Brain microvascular endothelial cell (primary cell): ENCODE results near the gene ADAMTSL5.
A peak's percentile ranks its signal among the peaks of the same experiment; 100 is the strongest.
"Not testable (repeated sequence)": the region's sequence is repeated elsewhere in the genome, so short reads cannot be mapped to it uniquely, and the experiment has no call there.

Experiments
- DNase-seq: peaks from one replicate; pipeline ENCODE4 v3.0.0-alpha.2; 2020
- H3K27ac ChIP-seq: fragments of 250-450 bp; sonication (Bioruptor Pico); 2 replicates; pipeline ENCODE4 v1.5.1; 2020; ENCODE audit warnings: mild to moderate bottlenecking, moderate library complexity
- H3K27me3 ChIP-seq: fragments of 250-450 bp; sonication (Bioruptor Pico); replicated peaks from 2 replicates; pipeline ENCODE4 v1.5.1; 2020; ENCODE audit warnings: mild to moderate bottlenecking
- H3K36me3 ChIP-seq: fragments of 250-450 bp; sonication (Bioruptor Pico); replicated peaks from 2 replicates; pipeline ENCODE4 v1.5.1; 2020; ENCODE audit warnings: mild to moderate bottlenecking
- H3K4me3 ChIP-seq: 2 replicates; pipeline ENCODE4 v1.5.1; 2011; ENCODE audit warnings: low read depth, mild to moderate bottlenecking, control low read depth, low read length, moderate library complexity
- CTCF ChIP-seq: IDR thresholded peaks from 2 replicates; pipeline ENCODE4 v1.5.1; 2011; ENCODE audit warnings: low read depth, mild to moderate bottlenecking, moderate library complexity, low read length, control low read depth, inconsistent platforms; ENCODE audit errors: missing control alignments
- in situ Hi-C: cut with HindIII; loops from 2 replicates; pipeline ENCODE4 v1.10.0; 2017; ENCODE audit warnings: low sequenced_read_pairs, low pct_ligation_motif_present

ADAMTSL5 gene

GRCh38 chr19:1481224-1481892, 31.5 kb downstream of the ADAMTSL5 start:
- in situ Hi-C loops = no loop called here
- no peak for DNase-seq
- Histone ChIP-seq H3K27ac (no peak overlapping the region), H3K36me3 (no peaks in the 10 kb centered on the region), H3K27me3 (no peaks in the 10 kb centered on the region), H3K4me3 (no peak overlapping the region)
- TF ChIP-seq CTCF = no peak

- peak within 1 kb of the TSS; percentile 78 for H3K4me3 ChIP-seq
- in situ Hi-C loops = no loop called here
- peak; percentile 87 for DNase-seq
- H3K36me3 ChIP-seq = no peaks in the 10 kb centered on the region
- peak within 1 kb of the TSS; percentile 3 for H3K27ac ChIP-seq
- TF ChIP-seq CTCF = no peak
- H3K27me3 ChIP-seq = no peaks in the 10 kb centered on the region
Measured at GRCh38 chr19:1478934-1479707, 33.7 kb downstream of the ADAMTSL5 start, which contains the start of gene C19orf25. Gene C19orf25 (minus strand): TSS chr19:1479215. CDS start chr19:1478903, 312 bp downstream.

GRCh38 chr19:1477056-1477455, 35.8 kb downstream of the ADAMTSL5 start:
- H3K4me3 ChIP-seq, H3K36me3 ChIP-seq, H3K27me3 ChIP-seq, H3K27ac ChIP-seq, DNase-seq, in situ Hi-C loops: not testable (repeated sequence)

GRCh38 chr19:1475751-1476437, 36.9 kb downstream of the ADAMTSL5 start:
- no peak overlapping the region for H3K27ac ChIP-seq

DNA sequence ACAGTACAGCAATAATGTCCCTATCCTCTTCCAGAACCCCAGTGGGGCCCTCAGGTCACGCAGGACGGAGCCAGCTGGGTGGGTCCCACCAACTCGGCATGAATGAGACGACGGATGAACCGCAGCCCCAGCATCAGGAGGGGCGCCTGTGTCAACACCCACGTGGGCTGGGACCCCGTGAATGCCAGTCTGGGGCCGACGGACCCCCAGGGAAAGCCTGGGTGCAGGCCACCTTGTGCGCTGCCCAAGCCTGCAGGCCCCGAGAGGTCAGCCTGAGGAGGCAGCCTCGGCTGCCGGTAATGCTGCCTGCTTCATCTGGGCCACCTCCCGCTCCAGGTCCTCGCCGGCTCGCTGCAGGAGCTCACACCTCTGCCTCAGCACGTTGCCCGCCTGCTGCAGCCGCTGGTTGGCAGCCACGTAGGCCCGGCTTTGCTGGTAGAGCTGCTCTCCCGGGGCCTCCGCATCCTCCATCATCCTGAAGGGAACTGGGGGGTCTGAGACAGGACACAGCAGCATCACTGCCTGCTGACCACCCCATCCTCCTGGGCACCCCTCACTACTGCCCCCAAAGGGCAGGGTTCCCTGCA, 38.0 kb downstream of the ADAMTSL5 start:
- no peak for TF ChIP-seq CTCF
- peaks cover 23% of the 10 kb centered on the region for H3K27me3 ChIP-seq
- no peak overlapping the region for H3K27ac ChIP-seq
- no peak for DNase-seq
- no peak overlapping the region for H3K4me3 ChIP-seq
- in situ Hi-C loops = loop anchor here (5.0 kb wide), 1 partner anchor 193 kb away; no protein-coding TSS in a partner anchor
- no peaks in the 10 kb centered on the region for H3K36me3 ChIP-seq

More at GRCh38 chr19:1475751-1476437, 36.9 kb downstream of the ADAMTSL5 start:
- Histone ChIP-seq H3K36me3 (no peaks in the 10 kb centered on the region), H3K27me3 (peaks cover 13% of the 10 kb centered on the region), H3K4me3 (no peak overlapping the region)
- no peak for TF ChIP-seq CTCF
- DNase-seq = no peak
- in situ Hi-C loops = no loop called here
